Uterus (tissue), 2 donors: ENCODE data around the gene IFT52.

Experiments used
- CTCF ChIP-seq, 4 experiments: fragments of 200-600 bp in 2 of 4; fragments of 450-650 bp in 2 of 4; sonication (generic) in 2 of 4; IDR thresholded peaks; one replicate each; pipeline ENCODE4 v1.5.1; 2016 to 2019; ENCODE audit warnings: antibody characterized with exemption in 4 of 4, mild to moderate bottlenecking in 2 of 4, moderate library complexity in 1 of 4
- POLR2A ChIP-seq, 2 donors: fragments of 450-650 bp; IDR thresholded peaks; one replicate each; pipeline ENCODE4 v1.6.1; 2016; ENCODE audit warnings: antibody characterized with exemption in 2 of 2, mild to moderate bottlenecking in 1 of 2, moderate library complexity in 1 of 2

GRCh38 chr20:43559147-43559987, 31.4 kb upstream of the IFT52 start:
- no peak for TF ChIP-seq CTCF (IDR thresholded peaks at IDR 0.05)
- TF ChIP-seq POLR2A (IDR thresholded peaks at IDR 0.05) = no peak
